HG03280 (cell line): ENCODE data around the gene OR6K6.

ENCODE experiments used
- ATAC-seq: cut with Tn5 transposase; IDR thresholded peaks from one replicate; pipeline ENCODE4 v1.9.1; 2021; ENCODE audit warnings: mild to moderate bottlenecking, moderate library complexity; ENCODE audit not compliant: unreplicated experiment

The OR6K6 gene

DNA sequence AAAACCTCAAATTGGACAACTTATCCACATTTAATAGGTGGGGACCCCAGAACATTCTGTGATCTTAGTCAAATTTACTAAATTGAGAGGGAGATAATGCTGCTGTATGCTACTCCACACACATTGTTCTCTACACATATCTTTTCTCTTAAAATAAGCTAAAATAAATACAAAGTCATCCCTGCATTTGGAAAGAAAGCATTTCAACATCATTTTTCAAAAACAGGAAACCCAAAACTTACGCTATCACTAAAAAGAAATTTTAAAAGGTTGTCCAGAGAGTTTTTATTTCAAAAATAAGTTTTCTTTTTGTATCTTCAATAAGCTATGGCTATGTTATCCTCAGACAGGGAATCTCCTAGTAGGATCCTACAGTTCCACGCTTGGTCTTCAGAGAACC, 46.0 kb downstream of the OR6K6 start:
- ATAC-seq: no peak

DNA sequence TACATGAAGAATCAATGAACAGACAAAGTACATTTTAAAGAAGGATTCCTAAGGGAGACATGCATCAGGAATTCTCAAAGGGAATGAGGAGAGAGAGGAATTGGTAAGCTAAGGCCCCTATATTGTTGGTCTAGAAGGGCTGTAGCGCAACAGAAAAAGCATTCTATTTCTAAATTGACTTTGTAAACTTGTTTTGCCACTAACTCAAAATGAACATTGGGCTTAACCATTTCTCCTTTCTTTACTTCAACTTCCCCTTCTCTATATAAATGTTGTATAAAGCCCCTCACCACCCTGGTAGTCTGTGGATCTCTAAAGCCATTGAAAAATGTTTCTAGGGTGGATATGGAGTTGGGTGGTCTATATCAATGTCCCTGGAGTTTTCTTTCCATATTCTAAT, 46.9 kb downstream of the OR6K6 start:
- ATAC-seq: no peak

DNA sequence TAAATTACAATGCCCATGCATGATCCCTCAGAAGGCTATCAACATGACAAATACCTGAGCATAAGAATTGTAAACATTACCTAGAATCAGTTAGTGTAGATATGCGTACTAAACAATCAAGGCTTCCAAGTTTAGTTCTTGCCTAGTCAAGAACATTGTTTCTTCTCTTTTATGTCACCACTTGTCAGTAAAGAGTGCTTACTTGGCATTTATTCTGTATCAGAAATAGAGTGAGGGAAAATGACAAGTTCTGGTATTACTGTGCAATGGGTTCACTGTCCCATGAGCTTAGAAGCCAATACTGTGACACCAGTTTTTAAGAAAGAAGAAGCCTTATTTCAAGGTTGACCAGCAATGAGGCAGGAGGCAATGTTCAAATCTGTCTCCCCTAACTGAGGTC, 49.2 kb downstream of the OR6K6 start:
- no peak for ATAC-seq
